Skin epidermis (tissue), 12 donors: Measurements from ENCODE around the gene TRAPPC3L.
"Not testable (repeated sequence)": the region's sequence is repeated elsewhere in the genome, so short reads cannot be mapped to it uniquely, and the experiment has no call there.

Experiments used
- H3K27ac ChIP-seq, 21 experiments: fragments of 200-600 bp; sonication (generic) in 11 of 21; one replicate each; pipeline ENCODE4 v1.5.0; 2020; ENCODE audit warnings: mild to moderate bottlenecking in 3 of 21, inconsistent platforms in 2 of 21, moderate library complexity in 2 of 21
- H3K4me3 ChIP-seq, 7 experiments: fragments of 200-600 bp; sonication (generic) in 2 of 7; one replicate each; pipeline ENCODE4 v1.5.0; 2020; ENCODE audit warnings: inconsistent platforms in 2 of 7, mild to moderate bottlenecking in 2 of 7, moderate library complexity in 1 of 7

The TRAPPC3L gene

GRCh38 chr6:116522896-116523295 is 22.6 kb downstream of the TRAPPC3L start:
- Histone ChIP-seq H3K4me3 (no peak overlapping the region), H3K27ac (no peak overlapping the region)

GRCh38 chr6:116518621-116519368 is 26.7 kb downstream of the TRAPPC3L start:
- Histone ChIP-seq H3K4me3 (no peak overlapping the region), H3K27ac (no peak overlapping the region)

GRCh38 chr6:116515141-116515540 is 30.3 kb downstream of the TRAPPC3L start:
- H3K4me3 ChIP-seq: no peak overlapping the region
- no peak overlapping the region for H3K27ac ChIP-seq

- H3K4me3 ChIP-seq: no peak overlapping the region
Observed at GRCh38 chr6:116514111-116514510, 31.4 kb downstream of the TRAPPC3L start.

GRCh38 chr6:116513224-116513875 is 32.1 kb downstream of the TRAPPC3L start:
- H3K27ac ChIP-seq: peak overlapping the region in 5 of 21 experiments; percentile 7 to 70 (median 40)
- H3K4me3 ChIP-seq: peak overlapping the region in 1 of 7 experiments; percentile 32

More at GRCh38 chr6:116514111-116514510, 31.4 kb downstream of the TRAPPC3L start:
- H3K27ac ChIP-seq: no peak overlapping the region

- H3K27ac ChIP-seq: peak overlapping the region in 12 of 21 experiments; percentile 7 to 90 (median 62)
- H3K4me3 ChIP-seq: peak overlapping the region in 6 of 7 experiments; percentile 12 to 32 (median 26)
Observed at GRCh38 chr6:116512734-116513133, 32.8 kb downstream of the TRAPPC3L start.

GRCh38 chr6:116512111-116512559 is 33.3 kb downstream of the TRAPPC3L start:
- Histone ChIP-seq H3K27ac (peak overlapping the region in 20 of 21 experiments; percentile 3 to 90 (median 64)), H3K4me3 (peak overlapping the region; percentile 6 to 32 (median 26))

- peak within 1 kb of the TSS in 20 of 21 experiments; percentile 3 to 90 (median 64) for H3K27ac ChIP-seq
- H3K4me3 ChIP-seq: peak within 1 kb of the TSS; percentile 6 to 32 (median 26)
Observed at GRCh38 chr6:116511424-116512110, 33.9 kb downstream of the TRAPPC3L start, which contains the start of gene CALHM5. CALHM5 (plus strand) TSS chr6:116511639; CDS start chr6:116511697, 58 bp downstream.

- Histone ChIP-seq H3K4me3 (no peak overlapping the region), H3K27ac (no peak overlapping the region)
Observed at GRCh38 chr6:116508527-116508926, 37.0 kb downstream of the TRAPPC3L start.

- Histone ChIP-seq H3K27ac (no peak overlapping the region), H3K4me3 (no peak overlapping the region)
Observed at GRCh38 chr6:116507324-116507723, 38.2 kb downstream of the TRAPPC3L start.

GRCh38 chr6:116500969-116501433 is 44.5 kb downstream of the TRAPPC3L start:
- Histone ChIP-seq H3K4me3 (no peak overlapping the region), H3K27ac (no peak overlapping the region)

- Histone ChIP-seq H3K27ac (no peak overlapping the region), H3K4me3 (no peak overlapping the region)
Observed at GRCh38 chr6:116497113-116497676, 48.3 kb downstream of the TRAPPC3L start.

GRCh38 chr6:116495161-116495560 is 50.3 kb downstream of the TRAPPC3L start:
- not testable (repeated sequence) for H3K4me3 ChIP-seq, H3K27ac ChIP-seq

- H3K27ac ChIP-seq: no peak overlapping the region
- no peak overlapping the region for H3K4me3 ChIP-seq
Observed at GRCh38 chr6:116492331-116493067, 53.0 kb downstream of the TRAPPC3L start.

- no peak overlapping the region for H3K27ac ChIP-seq
- no peak overlapping the region for H3K4me3 ChIP-seq
Observed at GRCh38 chr6:116491610-116492330, 53.7 kb downstream of the TRAPPC3L start.

- no peak overlapping the region for H3K27ac ChIP-seq
- H3K4me3 ChIP-seq: no peak overlapping the region
Observed at GRCh38 chr6:116485559-116486184, 59.8 kb downstream of the TRAPPC3L start.

GRCh38 chr6:116483616-116484015 is 61.9 kb downstream of the TRAPPC3L start:
- no peak overlapping the region for H3K4me3 ChIP-seq

GRCh38 chr6:116482780-116483179 is 62.7 kb downstream of the TRAPPC3L start:
- Histone ChIP-seq H3K27ac (no peak overlapping the region), H3K4me3 (no peak overlapping the region)

More at GRCh38 chr6:116483616-116484015, 61.9 kb downstream of the TRAPPC3L start:
- H3K27ac ChIP-seq: no peak overlapping the region
